Measurements from ENCODE around the gene NOVA1.

The NOVA1 gene

DNA sequence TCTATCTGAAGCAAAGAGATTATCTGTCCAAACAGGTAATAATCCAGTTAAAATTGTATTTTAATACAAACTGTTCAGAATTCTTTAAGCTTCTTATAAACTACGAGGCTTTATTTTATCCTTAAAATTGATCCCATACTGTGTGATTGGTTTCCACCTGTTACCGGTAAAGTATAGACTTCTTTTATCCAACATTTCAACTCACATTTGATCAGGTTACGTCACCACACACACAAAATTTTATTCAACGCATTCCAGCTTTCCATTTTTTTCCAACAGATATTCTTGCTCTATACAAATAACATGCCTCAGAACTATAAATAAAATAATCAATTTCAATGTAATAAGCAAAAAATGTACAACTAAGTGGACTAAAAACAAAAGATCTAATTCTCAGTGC, 4.5 kb downstream of the NOVA1 start:
- no peak for DNase-seq (ENCODE audit: low read depth, low spot score)

DNA sequence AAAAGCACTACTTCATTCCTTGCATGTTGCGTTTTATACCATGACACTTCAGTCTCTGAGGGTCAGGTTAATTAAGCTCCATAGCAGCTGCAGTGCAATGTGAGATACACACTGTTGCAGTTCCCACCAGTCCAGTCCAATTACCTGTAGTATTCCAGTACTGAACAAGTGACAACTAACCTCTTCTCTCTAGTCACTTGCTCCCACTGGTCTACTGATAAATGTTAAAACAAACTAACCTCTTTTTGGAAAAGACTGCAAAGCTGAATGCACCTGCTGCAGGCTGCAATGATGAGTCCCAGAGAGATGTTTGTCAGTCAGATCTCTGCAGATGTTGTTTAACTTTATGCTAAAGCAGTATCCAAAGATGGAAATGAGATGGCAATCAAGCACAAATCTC, 7.9 kb downstream of the NOVA1 start:
- no peak for DNase-seq (ENCODE audit: low read depth, low spot score)

DNA sequence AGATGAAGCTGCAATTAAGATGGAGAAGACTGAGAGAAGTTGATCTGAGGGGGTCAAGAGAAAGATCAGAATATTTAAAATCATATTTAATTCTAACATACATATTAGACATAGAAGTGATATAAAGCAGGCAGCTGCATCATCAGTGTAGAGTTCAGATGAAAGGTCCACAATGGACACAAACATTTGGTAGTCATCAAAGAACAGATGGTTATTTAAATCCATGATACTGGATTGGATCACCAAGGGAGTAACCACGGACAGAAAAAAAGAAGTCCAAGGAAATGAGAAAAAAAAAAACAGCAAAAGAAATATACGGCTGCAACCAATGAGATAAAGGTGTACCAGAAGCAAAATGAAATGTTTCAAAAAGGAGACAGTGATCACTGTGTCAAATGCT, 20.1 kb downstream of the NOVA1 start:
- no peak for DNase-seq (ENCODE audit: low read depth, low spot score)

DNA sequence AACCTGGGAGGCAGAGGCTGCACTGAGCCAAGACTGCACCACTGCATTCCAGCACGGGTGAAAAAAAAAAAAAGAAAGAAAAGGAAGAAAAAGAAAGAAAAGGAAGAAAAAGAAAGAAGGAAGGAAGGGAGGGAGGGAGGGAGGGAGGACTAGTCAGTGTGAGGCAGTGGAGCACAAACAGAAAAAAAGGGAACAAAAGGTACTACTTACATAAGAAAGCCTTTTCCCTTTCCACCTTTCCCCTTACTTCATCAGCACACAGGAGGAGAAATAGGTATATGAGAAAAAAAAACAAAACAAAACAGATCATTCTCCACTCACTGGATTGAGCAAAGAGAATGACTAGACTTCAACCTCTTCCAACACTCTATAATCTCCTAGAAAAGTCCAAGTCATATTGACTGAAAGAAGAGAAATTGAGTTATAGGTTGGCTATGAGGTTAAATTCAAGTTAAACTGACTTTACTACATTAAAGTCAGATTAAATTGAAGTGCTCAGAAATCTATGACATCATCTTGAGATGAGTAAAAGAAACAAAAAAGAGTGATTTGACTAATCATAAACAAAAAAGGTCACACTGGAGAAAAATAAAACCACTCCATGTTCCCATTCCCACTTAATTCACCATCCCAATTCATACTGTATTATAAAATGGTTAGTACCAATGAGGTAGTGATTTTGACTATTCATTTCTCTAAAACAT, 43.6 kb downstream of the NOVA1 start:
- DNase-seq (ENCODE audit: low read depth, low spot score), result no peak

DNA sequence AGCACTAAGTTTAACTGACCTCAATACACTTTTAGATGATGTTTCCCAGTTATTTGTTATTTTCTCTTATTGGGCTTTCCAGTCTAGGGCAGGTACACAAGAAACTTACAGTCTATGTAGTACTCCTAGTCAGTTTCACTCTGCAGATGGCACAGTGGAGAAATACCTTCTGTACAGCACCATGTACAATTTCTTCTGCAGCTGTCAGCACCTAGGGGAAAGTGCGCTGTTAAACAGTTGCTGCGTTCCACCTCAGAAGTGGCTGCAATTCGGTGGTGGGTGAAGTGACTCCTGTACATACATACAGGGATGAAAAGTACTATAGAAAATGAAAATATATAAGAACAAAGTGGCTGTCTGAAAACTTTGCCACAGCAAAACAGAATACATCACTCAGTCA, 48.3 kb downstream of the NOVA1 start:
- DNase-seq (ENCODE audit: low read depth, low spot score), result no peak

DNA sequence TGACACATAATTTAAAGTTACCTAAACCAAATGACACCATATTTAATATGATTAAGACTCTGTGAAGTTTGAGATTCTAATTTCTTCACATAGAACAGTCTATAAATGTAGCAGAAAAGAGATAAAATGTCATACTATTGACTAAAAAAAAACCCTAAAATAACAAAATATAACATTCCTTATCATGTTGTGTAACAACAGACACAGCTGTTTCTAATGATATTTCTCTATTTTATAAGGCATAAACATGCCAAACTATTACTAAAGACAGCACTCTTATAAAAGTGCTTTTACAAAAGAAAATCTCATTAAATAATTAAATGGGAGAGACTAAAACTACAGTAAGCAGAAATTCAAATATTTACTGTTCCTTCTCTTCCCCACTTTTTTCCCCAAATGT, 49.4 kb downstream of the NOVA1 start:
- no peak for DNase-seq (ENCODE audit: low read depth, low spot score)

DNA sequence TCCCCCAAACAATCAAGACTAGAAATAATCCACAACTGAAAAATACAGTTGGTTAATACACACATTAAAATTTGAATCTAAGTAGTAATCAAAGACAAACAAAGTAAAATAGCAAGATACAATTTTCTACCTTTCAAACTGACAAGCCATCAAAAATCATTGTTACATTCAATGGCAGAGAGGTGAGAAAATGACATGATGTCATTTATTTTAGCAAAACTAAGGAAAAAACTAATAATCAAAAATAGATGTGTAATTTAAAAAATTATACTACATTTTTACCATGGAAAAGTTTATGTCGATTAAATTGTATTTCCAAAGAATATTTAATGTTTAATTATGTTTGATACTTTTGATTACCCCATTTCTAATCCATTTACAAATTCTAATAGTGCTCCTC, 59.7 kb downstream of the NOVA1 start:
- no peak for DNase-seq (ENCODE audit: low read depth, low spot score)

DNA sequence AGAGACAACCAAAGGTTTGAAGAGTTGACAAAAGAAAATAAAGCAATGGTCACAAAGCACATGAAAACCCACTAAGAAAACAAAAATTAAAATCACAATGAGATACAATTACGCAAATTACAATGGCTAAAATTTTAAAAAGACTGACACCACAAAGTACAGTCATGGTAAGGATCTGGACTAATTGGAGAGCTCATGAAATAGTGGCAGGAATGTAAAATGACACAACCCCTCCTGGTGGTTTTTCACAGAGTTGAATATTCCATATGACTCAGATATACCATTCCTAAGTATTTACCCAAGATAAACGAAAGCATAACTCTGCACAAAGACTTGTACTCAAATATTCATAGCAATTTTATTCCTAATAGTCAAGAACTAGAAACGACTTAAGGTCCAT, 65.9 kb downstream of the NOVA1 start:
- DNase-seq (ENCODE audit: low read depth, low spot score), result no peak

DNA sequence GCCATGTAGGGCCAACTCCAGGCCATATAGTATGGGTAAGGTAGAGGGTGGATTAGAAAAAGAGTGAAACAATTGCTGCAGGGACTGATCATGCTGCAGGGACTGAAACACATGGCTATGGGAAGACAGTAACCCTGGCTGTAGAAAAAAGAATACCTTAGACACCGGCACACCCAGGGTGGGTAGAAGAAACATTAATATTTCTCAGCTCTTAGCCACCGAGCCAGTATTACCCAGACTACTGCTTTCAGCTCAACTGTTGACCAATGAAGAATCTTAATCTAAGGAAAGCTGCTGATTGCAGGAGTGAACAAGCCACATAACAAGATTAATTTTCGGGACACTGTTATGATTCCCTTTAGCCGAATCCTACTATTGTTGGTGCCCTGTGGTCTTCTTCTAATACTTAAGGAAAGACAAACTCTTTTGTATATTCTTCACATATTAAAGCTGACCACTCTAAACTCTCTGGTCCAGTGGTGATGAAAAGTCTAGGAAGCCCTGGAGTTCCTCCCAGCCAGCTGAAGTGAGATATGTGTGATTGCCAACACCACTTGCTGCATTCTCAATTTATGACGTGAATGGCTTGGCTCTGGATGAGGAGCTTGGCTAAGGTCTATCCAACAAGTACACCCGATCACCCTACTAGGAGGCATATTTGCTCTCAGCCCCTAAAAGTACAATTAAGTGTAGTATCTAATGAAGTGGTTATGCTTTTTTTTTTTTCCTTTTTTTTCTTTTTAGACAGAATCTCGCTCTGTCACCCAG, 69.2 kb downstream of the NOVA1 start:
- no peak for DNase-seq (ENCODE audit: low read depth, low spot score)

DNA sequence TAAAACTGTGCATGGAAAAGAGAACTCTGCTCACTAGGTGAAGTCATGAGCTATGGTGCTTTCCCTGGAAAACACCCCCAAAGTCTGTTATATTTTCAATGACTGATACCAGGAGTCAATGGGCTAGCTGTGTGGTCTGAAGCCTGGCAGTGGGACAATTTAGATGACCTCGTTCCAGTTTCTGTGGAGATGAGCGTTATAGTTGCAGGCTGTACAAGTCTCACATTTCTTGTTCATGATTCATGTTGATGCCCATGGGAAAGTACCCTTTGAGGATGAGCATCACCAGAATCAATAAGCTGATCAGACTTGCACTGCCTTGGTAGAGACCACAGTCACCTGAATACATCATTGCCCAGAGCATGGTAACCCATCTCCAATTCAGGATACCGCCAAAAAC, 70.7 kb downstream of the NOVA1 start:
- no peak for DNase-seq (ENCODE audit: low read depth, low spot score)

DNA sequence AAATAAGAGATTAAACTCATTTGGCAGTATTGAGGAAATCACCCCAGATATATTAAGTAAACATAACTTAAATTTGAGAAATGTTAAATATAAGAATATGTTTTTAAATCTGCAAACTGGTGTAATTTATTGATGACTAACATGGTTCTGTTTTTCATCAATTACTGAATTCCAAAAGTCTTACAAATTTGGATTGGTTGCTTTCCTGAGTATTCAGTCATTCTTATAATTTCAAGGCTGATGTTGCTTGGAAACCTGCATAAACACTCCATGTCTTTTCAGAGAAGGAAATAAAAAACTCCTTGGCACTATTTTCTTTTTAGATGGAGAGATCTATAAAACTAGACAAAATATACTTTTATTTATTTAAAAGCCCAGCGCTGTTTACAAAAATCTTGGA, 71.7 kb downstream of the NOVA1 start:
- no peak for DNase-seq (ENCODE audit: low read depth, low spot score)

DNA sequence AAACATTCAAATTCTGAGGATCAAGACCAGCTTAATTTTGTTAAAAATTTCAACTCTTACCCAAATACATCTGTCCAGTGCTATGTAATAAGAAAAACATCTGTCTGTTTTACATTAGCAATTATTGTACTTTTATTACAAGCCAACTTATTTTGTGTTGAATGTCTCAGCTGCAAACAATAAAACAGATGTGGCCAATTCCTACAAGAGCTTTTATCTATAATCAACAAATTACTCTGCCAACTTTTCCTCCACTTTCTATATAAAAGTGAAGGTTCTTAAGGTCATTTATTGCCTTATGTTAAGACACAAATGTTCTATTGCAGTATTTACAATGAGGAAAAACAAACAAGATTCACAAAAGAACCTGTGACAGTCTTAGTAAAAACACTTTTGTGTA, 72.7 kb downstream of the NOVA1 start:
- DNase-seq (ENCODE audit: low read depth, low spot score), result no peak

DNA sequence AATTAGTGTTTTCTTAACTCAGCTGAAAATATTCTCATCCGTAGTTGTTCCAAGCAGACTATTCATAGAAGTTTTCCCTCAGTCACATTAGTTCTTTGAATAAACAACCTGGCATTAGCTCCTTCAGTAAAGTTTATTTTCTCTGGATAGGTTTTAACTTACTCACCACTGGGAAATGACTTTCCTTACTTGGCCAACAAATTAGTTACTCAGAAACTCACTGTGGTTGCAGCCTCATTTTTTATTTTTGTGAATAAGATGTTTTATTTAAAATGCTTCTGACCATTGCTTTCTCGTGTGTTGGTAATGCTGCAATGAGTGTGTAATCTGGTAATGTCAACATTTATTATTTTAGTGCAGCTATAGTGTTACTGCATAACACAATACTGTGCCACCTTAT, 74.9 kb downstream of the NOVA1 start:
- no peak for DNase-seq (ENCODE audit: low read depth, low spot score)

DNA sequence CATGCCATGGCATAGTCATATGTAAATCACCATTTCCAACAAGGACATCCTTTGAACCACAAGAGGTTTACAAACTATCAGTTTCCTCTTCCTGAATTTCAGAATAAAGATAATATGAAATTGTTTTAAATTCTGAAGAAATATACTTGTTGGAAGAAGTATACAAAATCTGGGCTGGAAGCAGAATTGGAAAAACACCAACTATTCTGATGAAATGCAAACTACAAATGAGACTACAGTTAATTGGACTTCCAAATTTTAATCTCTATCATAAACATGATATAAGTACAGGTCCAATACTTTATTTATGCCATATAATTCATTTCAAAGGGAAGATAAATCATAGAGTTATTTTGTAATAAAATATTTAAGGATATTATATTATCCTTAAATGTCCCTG, 80.1 kb downstream of the NOVA1 start:
- DNase-seq (ENCODE audit: low read depth, low spot score), result no peak

DNA sequence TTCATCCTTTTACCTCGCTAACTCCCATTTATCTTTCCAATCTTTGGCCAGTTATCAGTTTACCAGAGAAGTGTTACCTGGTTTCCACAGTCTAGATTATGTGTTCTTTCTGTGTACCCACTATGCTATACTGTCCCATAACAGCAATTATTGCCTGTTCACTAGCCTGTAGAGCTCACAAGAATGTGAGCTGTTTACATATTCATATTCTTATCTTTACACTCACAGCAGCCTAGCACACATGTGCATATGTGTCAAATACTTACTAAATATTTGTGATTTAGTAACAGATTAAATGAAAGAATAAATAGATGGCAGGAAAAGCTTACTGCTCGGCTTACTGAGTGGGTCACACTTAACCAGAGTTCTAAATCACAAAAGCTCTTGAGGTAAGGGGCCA, 97.8 kb downstream of the NOVA1 start:
- DNase-seq (ENCODE audit: low read depth, low spot score), result no peak

DNA sequence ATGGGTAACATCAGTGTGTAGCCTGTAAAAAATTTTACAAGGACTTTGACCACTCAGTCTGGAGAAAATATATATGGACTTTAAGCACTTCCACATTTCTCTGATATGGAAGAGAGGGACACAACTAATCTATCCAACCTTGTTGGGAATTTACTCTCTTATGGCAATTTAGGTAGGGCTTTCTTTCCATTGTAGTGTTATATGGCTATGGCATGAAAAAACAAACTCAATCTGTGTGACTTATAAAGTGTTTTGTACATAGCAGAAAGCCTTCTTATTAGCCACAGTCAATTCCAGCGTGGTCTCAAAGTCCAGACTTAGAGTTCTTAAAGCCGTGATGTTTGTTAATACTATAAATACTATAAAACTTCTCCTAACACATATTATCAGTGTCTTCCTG, 98.3 kb downstream of the NOVA1 start:
- no peak for DNase-seq (ENCODE audit: low read depth, low spot score)

DNA sequence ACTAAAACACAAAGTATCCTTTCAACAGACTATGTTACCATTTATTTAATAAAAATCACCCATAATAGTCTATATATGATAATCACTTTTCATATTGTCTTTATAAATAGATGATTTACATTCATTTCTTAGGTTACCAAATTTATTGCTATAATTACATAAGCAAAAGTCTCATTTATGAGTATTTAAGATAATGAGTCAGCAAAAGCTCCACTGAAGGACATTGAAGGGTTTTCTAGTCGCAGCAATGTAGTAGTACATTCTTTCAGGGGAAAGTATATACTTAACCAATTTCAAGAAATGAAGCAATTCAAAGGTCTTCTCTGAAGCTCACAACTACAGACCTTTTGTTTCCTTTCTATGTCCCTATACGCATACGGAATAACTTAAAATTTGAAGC, 110.9 kb downstream of the NOVA1 start:
- no peak for DNase-seq (ENCODE audit: low read depth, low spot score)

DNA sequence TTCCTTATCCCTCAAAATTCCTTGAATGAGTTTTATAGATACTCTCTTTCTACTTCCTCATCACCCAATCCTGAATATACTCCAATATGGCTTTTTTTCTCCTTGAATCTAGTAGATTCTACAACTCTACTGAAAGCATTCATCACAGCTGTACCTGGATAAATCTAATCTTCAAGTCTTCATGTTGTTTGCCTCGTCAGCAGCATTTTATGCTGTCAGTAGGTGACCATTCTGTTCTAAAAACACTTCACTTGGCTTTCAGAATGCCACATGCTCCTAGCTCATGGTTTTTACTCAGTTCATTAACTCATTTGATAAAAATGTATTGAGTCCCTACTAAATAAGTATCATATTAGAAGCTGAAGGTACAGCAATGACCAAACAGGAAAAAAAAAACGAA, 113.3 kb downstream of the NOVA1 start:
- DNase-seq (ENCODE audit: low read depth, low spot score), result no peak

DNA sequence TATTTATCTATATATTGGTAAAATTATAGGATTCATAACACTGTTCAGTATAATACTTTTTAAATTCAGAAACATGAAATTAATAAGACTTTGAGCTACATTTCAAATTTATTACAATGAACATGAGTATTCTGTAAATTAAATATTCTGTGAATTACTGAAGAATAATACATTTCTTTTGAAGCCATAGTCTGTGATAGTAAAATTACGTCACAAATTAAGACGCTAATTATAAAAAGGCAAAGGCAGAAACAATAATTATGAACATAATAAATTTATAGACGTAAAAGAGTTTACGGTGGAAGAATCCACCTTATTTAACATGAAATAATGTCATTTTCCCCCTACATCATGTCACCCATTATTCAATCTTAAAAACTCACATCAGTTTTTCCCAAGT, 118.9 kb downstream of the NOVA1 start:
- DNase-seq (ENCODE audit: low read depth, low spot score), result no peak

DNA sequence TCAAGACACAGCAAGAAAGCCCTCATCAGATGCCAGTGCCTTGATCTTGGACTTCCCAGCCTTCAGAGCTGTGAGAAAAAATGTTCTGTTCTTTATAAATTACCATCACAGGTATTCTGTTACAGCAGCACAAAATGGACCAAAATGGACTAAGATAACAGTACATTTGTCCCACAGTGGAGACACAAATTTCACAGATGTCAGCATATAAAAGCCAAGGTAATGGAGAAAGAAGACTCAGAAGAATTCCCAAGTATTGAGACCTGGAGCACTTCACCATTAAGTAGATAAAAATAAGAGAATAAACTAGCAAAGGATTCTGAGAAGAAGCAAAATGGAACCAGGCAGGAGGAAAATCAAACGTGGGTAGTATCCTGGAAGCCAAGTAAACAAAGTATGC, 131.0 kb downstream of the NOVA1 start:
- DNase-seq (ENCODE audit: low read depth, low spot score), result no peak

DNA sequence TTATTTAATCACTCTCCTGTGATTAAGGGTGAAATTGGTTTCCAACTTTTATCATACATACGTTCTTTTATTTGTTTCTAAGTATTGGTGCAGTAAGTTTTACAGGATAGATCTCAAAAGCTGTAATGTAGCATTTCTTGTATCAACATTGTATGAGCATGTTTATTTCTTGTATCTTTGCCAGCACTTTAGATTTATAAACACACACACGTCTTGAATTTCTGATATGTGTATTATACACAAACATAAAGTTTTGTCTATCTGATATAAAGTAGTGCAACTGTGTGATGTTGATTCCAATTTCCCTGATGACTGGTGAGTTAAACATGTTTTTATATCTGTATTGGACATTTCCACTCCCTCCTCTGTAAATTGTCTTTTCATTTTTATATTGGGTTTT, 134.7 kb downstream of the NOVA1 start:
- DNase-seq (ENCODE audit: low read depth, low spot score), result no peak

DNA sequence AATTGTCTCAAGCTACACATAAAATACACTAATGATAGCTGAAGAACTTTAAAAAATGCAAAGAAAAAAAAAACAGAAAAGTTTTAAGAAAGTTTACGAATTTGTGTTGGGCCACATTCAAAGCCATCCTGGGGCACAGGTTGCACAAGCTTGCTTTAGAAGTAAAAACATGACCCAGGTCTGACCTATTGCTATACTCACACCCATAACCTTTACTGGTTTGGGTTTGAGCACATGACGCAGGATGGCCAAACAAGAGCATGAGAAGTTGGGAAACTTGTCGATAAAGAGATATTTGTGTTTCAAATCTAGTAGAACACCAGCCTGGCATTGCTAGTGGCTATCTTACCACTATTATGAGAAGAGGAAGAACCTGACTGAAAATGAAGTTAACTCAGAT, 143.7 kb downstream of the NOVA1 start:
- DNase-seq (ENCODE audit: low read depth, low spot score), result no peak

DNA sequence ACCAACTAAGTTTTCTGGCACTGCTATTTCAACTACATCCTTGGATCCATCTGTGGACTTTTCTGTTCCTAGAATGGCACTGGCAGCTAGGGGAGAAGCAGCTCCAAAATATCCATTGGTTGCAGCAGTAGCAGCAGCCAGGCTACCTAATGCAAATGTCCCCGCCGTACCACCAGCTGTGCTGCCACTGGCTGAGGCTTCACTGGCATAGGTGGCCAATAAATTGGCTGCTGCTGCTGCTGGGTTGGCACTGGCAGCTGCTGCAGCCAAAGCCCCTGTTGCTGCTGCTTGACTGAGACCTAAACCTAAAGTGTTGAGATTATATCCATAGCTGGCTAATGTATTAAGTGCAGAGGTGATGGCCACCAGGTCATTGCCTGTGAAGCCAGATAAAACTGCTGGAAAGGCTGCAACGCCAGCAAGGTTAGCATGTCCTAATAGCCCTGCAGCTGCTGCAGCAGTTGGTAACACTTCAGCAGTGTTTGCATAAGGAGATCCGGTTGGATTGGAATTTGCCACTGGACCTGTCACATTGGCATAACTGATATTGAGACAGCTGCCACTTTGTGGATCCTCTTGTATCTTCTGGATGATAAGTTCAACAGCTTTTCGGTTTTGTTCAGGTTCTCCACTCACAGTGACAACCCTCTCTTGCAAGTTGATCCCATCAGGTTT, 149.5 kb downstream of the NOVA1 start:
- DNase-seq (ENCODE audit: low read depth, low spot score), result no peak
